OCI-LY7 (cell line): ENCODE results near the gene SAP30L. TPM values are rescaled to one million over a fixed set of nuclear protein-coding genes. Genes with fewer than 3 reads are reported as not detected.

ENCODE experiments used
- BruUV-seq: library from RNA; stranded (reverse); fragments of 400-500 nt; replicated peaks from 2 replicates; lab custom pipeline; 2021; lab: Mats Ljungman, UMichigan
- CTCF ChIA-PET: fragments of 300-600 bp; sonication (Branson Sonifier 250); formaldehyde crosslinking; loops from one replicate; lab custom pipeline; 2022; ENCODE audit warnings: antibody characterized with exemption; ENCODE audit not compliant: unreplicated experiment; lab: Charles Lee
- POLR2A ChIA-PET: fragments of 300-600 bp; sonication (Branson Sonifier 250); formaldehyde crosslinking; loops from one replicate; lab custom pipeline; 2022; ENCODE audit warnings: antibody characterized with exemption; lab: Charles Lee
- DNase-seq: peaks from one replicate; pipeline ENCODE4 v3.0.0-alpha.2; 2015; ENCODE audit warnings: low spot score
- H2AFZ ChIP-seq: fragments of 200-600 bp; sonication (generic), shearing (Covaris generic); 2 replicates; pipeline ENCODE4 v1.6.1; 2014; ENCODE audit warnings: mild to moderate bottlenecking, antibody characterized with exemption, low read length, moderate library complexity
- H3K27ac ChIP-seq: fragments of 200-600 bp; sonication (generic); 2 replicates; pipeline ENCODE4 v1.5.1; 2014; ENCODE audit warnings: mixed run types, low read depth, mild to moderate bottlenecking, moderate library complexity, low read length, inconsistent platforms; ENCODE audit not compliant: poor library complexity, severe bottlenecking
- H3K36me3 ChIP-seq: fragments of 200-600 bp; sonication (generic); 2 replicates; pipeline ENCODE4 v1.6.1; 2014; ENCODE audit warnings: mild to moderate bottlenecking, antibody characterized with exemption, low read length, moderate library complexity, mixed read lengths; ENCODE audit not compliant: insufficient read depth
- H3K4me1 ChIP-seq: fragments of 200-600 bp; sonication (generic); 2 replicates; pipeline ENCODE4 v1.5.1; 2014; ENCODE audit warnings: mild to moderate bottlenecking, low read length; ENCODE audit not compliant: insufficient read depth, poor library complexity, severe bottlenecking
- H3K4me2 ChIP-seq: fragments of 200-600 bp; sonication (generic); 2 replicates; pipeline ENCODE4 v1.6.1; 2014; ENCODE audit warnings: mild to moderate bottlenecking, low read length
- H3K4me3 ChIP-seq: fragments of 200-600 bp; sonication (generic); 2 replicates; pipeline ENCODE4 v1.5.1; 2014; ENCODE audit warnings: mild to moderate bottlenecking, low read depth, low read length; ENCODE audit not compliant: poor library complexity, severe bottlenecking
- H3K79me2 ChIP-seq: fragments of 200-600 bp; sonication (generic); 2 replicates; pipeline ENCODE4 v1.6.1; 2016; ENCODE audit warnings: low read depth, mild to moderate bottlenecking, low read length, moderate library complexity, mixed read lengths; ENCODE audit not compliant: insufficient read depth
- H3K9me2 ChIP-seq: fragments of 200-600 bp; sonication (generic); 2 replicates; pipeline ENCODE4 v1.6.1; 2016; ENCODE audit warnings: mild to moderate bottlenecking, low read length, mixed read lengths; ENCODE audit not compliant: insufficient read depth
- H3K9me3 ChIP-seq: fragments of 200-600 bp; sonication (generic); 2 replicates; pipeline ENCODE4 v1.6.1; 2014; ENCODE audit warnings: mild to moderate bottlenecking, mixed run types, low read length, mixed read lengths
- H4K20me1 ChIP-seq: fragments of 200-600 bp; sonication (generic); 2 replicates; pipeline ENCODE4 v1.6.1; 2014; ENCODE audit warnings: mild to moderate bottlenecking, antibody characterized with exemption, low read length, moderate library complexity, mixed read lengths; ENCODE audit not compliant: insufficient read depth
- CTCF ChIP-seq: fragments of 200-600 bp; sonication (generic); conservative IDR thresholded peaks from 2 replicates; pipeline ENCODE4 v1.5.1; 2014; ENCODE audit warnings: mild to moderate bottlenecking, antibody characterized with exemption, low read length, moderate library complexity, mixed read lengths
- EZH2phosphoT487 ChIP-seq: fragments of 200-600 bp; sonication (generic); IDR thresholded peaks from 2 replicates; pipeline ENCODE4 v1.6.1; 2018; ENCODE audit warnings: low read depth, borderline replicate concordance, mild to moderate bottlenecking, mixed run types, antibody characterized with exemption, low read length, moderate library complexity, mixed read lengths
- intact Hi-C: fragments of 100-400 bp; cut with micrococcal nuclease; formaldehyde crosslinking; loops from one replicate; pipeline ENCODE4 v1.10.0; 2022; ENCODE audit not compliant: unreplicated experiment
- total RNA-seq, 2 experiments: library from RNA; depleted of rRNA in 1 of 2; stranded (reverse); fragments of >200 nt in 1 of 2; shearing (Covaris generic) in 1 of 2; gene quantifications; 2 replicates each; pipeline ENCODE4 v1.2.3, GENCODE V29; 2014 to 2022

Gene SAP30L
- total RNA-seq, 2 experiments from 2014 or later = 37.5 to 38.7 TPM

DNA sequence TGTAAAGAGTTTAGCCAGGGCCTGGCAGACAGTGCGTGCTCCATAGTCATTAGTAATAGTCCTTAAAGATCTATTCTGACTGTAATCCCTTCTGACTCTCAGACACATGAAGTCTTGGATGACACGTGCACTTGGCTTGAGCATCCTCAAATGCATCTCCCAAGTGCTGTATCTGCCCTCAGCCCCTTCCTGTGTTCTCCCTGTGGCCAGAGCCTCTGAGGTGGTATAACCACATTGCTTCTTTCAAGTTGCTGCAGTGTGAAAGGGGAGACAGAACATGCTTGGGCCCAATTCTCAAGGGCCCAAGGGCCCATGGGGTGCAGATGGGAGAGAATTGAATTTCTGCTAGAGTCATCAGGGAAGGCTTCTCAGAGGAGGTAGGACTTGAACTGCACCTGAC, 62.3 kb downstream of the SAP30L start:
- Histone ChIP-seq H3K9me3 (no peaks in the 10 kb centered on the region), H3K79me2 (no peaks in the 10 kb centered on the region), H3K27ac (no peak overlapping the region), H3K4me3 (no peak overlapping the region), H2AFZ (no peak overlapping the region), H3K36me3 (no peaks in the 10 kb centered on the region), H3K4me1 (no peaks in the 10 kb centered on the region), H4K20me1 (no peaks in the 10 kb centered on the region), H3K4me2 (no peak overlapping the region), H3K9me2 (no peaks in the 10 kb centered on the region)
- no peak for TF ChIP-seq EZH2phosphoT487
- TF ChIP-seq CTCF = no peak
- no TSS peak for BruUV-seq
- intact Hi-C loops = no loop called here
- ChIA-PET CTCF (no interaction called here), POLR2A (no interaction called here)
- no peak for DNase-seq

GRCh38 chr5:154509784-154510555, 64.2 kb downstream of the SAP30L start:
- TF ChIP-seq CTCF = no peak
- TF ChIP-seq EZH2phosphoT487 = no peak
- CTCF ChIA-PET = no interaction called here

More at GRCh38 chr5:154509784-154510555, 64.2 kb downstream of the SAP30L start:
- intact Hi-C loops = no loop called here
- BruUV-seq = no TSS peak
- no peak for DNase-seq
- Histone ChIP-seq H4K20me1 (no peaks in the 10 kb centered on the region), H3K4me2 (no peak overlapping the region), H3K79me2 (no peaks in the 10 kb centered on the region), H3K36me3 (no peaks in the 10 kb centered on the region), H2AFZ (no peak overlapping the region), H3K9me3 (no peaks in the 10 kb centered on the region), H3K9me2 (no peaks in the 10 kb centered on the region), H3K4me1 (no peaks in the 10 kb centered on the region), H3K27ac (no peak overlapping the region), H3K4me3 (no peak overlapping the region)
- POLR2A ChIA-PET = interaction anchor here (0.6 kb wide), 1 partner anchor 325 kb away, joined by 3 read pairs; no protein-coding TSS in a partner anchor

Other genes with a start within 250 kb of the SAP30L start
- gene HAND1, start 32.2 kb downstream of the SAP30L start, total RNA-seq (2014; rRNA removed; shearing (Covaris generic)) = not detected in 2 replicates
- gene HAND1, start 32.2 kb downstream of the SAP30L start, total RNA-seq (2022) = not detected in 2 replicates